ENCODE data around the gene RTTN.
A peak's percentile ranks its signal among the peaks of the same experiment; 100 is the strongest.

The RTTN gene

GRCh38 chr18:70074116-70074515 is 131.4 kb downstream of the RTTN start:
- no peak for TF ChIP-seq CTCF (IDR thresholded peaks at IDR 0.05)
- no peak for DNase-seq
- no peak overlapping the region for H3K4me3 ChIP-seq
- H3K9me3 ChIP-seq, result no peaks in the 10 kb centered on the region
- peaks cover 0 to 7% (median under 1%) of the 10 kb centered on the region in 3 donors for H3K36me3 ChIP-seq
- no peaks in the 10 kb centered on the region for H3K27me3 ChIP-seq
- no peaks in the 10 kb centered on the region for H3K4me1 ChIP-seq
- intact Hi-C loops (cut with DNase I; ENCODE audit: low total_unique reads), result no loop called here
- no peak overlapping the region for H3K27ac ChIP-seq

- Histone ChIP-seq H3K9me3 (no peaks in the 10 kb centered on the region), H3K27ac (no peak overlapping the region), H3K4me1 (no peaks in the 10 kb centered on the region), H3K27me3 (no peaks in the 10 kb centered on the region), H3K36me3 (peaks cover 0 to 7% (median 0%) of the 10 kb centered on the region in 3 donors), H3K4me3 (no peak overlapping the region)
- intact Hi-C loops (cut with DNase I; ENCODE audit: low total_unique reads), result no loop called here
- no peak for DNase-seq
- no peak for TF ChIP-seq CTCF (IDR thresholded peaks at IDR 0.05)
Observed at GRCh38 chr18:70073432-70073831, 132.1 kb downstream of the RTTN start.

GRCh38 chr18:70072678-70073077 is 132.8 kb downstream of the RTTN start:
- DNase-seq, result no peak
- TF ChIP-seq CTCF (IDR thresholded peaks at IDR 0.05), result peak in 1 of 2 experiments; percentile 15

GRCh38 chr18:70069965-70070364 is 135.5 kb downstream of the RTTN start:
- intact Hi-C loops (cut with DNase I; ENCODE audit: low total_unique reads), result no loop called here
- no peak for DNase-seq
- no peaks in the 10 kb centered on the region for H3K27me3 ChIP-seq
- no peak for TF ChIP-seq CTCF (IDR thresholded peaks at IDR 0.05)
- no peaks in the 10 kb centered on the region for H3K9me3 ChIP-seq
- H3K4me3 ChIP-seq, result no peak overlapping the region
- H3K36me3 ChIP-seq, result peaks cover 0 to 7% (median 0%) of the 10 kb centered on the region in 3 donors
- H3K27ac ChIP-seq, result no peak overlapping the region
- H3K4me1 ChIP-seq, result no peaks in the 10 kb centered on the region

More at GRCh38 chr18:70072678-70073077, 132.8 kb downstream of the RTTN start:
- H3K9me3 ChIP-seq, result no peaks in the 10 kb centered on the region
- no peak overlapping the region for H3K27ac ChIP-seq
- no peak overlapping the region for H3K4me3 ChIP-seq
- peaks cover 0 to 7% (median 0%) of the 10 kb centered on the region in 3 donors for H3K36me3 ChIP-seq
- intact Hi-C loops (cut with DNase I; ENCODE audit: low total_unique reads), result no loop called here
- no peaks in the 10 kb centered on the region for H3K27me3 ChIP-seq
- no peaks in the 10 kb centered on the region for H3K4me1 ChIP-seq

- H3K4me1 ChIP-seq, result no peaks in the 10 kb centered on the region
- peaks cover 0 to 2% (median 0%) of the 10 kb centered on the region in 3 donors for H3K36me3 ChIP-seq
- H3K4me3 ChIP-seq, result no peak overlapping the region
- H3K27me3 ChIP-seq, result no peaks in the 10 kb centered on the region
- DNase-seq, result no peak
- intact Hi-C loops (cut with DNase I; ENCODE audit: low total_unique reads), result no loop called here
- H3K9me3 ChIP-seq, result no peaks in the 10 kb centered on the region
- no peak overlapping the region for H3K27ac ChIP-seq
- no peak for TF ChIP-seq CTCF (IDR thresholded peaks at IDR 0.05)
Observed at GRCh38 chr18:70069382-70069781, 136.1 kb downstream of the RTTN start.

- no peaks in the 10 kb centered on the region for H3K36me3 ChIP-seq
- DNase-seq, result no peak
- intact Hi-C loops (cut with DNase I; ENCODE audit: low total_unique reads), result no loop called here
- H3K27me3 ChIP-seq, result no peaks in the 10 kb centered on the region
- no peaks in the 10 kb centered on the region for H3K4me1 ChIP-seq
- no peak overlapping the region for H3K4me3 ChIP-seq
- no peaks in the 10 kb centered on the region for H3K9me3 ChIP-seq
- no peak overlapping the region for H3K27ac ChIP-seq
- TF ChIP-seq CTCF (IDR thresholded peaks at IDR 0.05), result no peak
Observed at GRCh38 chr18:70068981-70069380, 136.5 kb downstream of the RTTN start.
